GM19099 (cell line): Measurements from ENCODE around the gene TPSB2.
"Not testable (repeated sequence)": the region's sequence is repeated elsewhere in the genome, so short reads cannot be mapped to it uniquely, and the experiment has no call there.

Source experiments
- POLR2A ChIP-seq: IDR thresholded peaks from 3 replicates; pipeline ENCODE4 v1.6.1; 2011; ENCODE audit warnings: low read depth; ENCODE audit not compliant: insufficient read length; ENCODE audit errors: extremely low read depth

The TPSB2 gene

GRCh38 chr16:1230084-1230470 is at the start of gene TPSB2:
Gene TPSB2 (minus strand): TSS chr16:1230184. CDS start chr16:1229951, 233 bp downstream.
- TF ChIP-seq POLR2A = not testable (repeated sequence)

GRCh38 chr16:1279081-1279944 is 49.3 kb upstream of the TPSB2 start:
- no peak for TF ChIP-seq POLR2A

GRCh38 chr16:1278477-1278876 is 48.5 kb upstream of the TPSB2 start:
- TF ChIP-seq POLR2A = no peak

DNA sequence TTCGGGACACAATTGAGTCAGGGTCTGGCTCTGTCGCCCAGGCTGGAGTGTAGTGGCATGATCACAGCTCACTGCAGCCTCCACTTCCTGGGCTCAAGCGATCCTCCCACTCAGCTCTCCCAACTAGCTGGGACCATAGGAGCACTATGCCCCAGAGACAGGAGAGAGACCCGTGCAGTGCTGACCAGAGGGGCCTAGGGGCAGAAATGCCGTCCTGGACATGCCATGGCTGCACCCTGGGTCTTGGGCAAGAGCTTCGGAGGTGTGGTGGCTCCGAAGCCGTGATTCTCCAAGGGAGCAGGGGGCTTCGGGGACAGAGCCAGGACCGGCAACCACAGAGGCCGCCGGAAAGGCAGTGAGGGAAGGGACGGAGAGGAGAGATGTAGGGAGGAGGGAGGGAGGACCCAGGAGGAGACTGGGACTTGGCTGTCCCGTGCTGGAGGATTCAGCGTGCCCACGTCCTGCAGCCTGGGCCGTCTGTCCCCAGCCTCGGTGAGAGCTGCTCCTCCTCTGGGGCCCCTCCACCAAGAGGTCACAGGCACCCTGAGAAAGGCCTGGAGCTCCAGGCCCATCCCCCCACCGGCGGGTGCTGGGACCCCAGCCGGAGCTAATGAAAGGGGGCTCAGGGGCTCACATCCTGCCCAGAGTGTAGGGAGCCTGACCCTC is 47.8 kb upstream of the TPSB2 start:
- no peak for TF ChIP-seq POLR2A

GRCh38 chr16:1277151-1277598 is 47.2 kb upstream of the TPSB2 start:
- no peak for TF ChIP-seq POLR2A

GRCh38 chr16:1276580-1276878 is 46.5 kb upstream of the TPSB2 start:
- no peak for TF ChIP-seq POLR2A

- no peak for TF ChIP-seq POLR2A
Measured at GRCh38 chr16:1275791-1276579, 46.0 kb upstream of the TPSB2 start.

DNA sequence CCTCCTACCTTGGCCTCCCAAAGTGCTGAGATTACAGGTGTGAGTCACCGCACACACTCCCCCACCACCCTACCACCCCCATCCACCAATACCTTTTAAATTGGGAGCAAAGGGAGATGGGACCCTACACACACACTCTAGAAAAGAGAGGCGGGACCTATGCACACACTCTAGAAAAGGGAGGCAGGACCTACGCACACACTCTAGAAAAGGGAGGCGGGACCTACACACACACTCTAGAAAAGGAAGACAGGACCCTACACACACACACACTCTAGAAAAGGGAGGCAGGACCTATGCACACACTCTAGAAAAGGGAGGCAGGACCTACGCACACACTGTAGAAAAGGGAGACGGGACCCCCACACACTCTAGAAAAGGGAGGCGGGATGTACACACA is 44.8 kb upstream of the TPSB2 start:
- TF ChIP-seq POLR2A = no peak

GRCh38 chr16:1273816-1274215 is 43.8 kb upstream of the TPSB2 start:
- TF ChIP-seq POLR2A = no peak

DNA sequence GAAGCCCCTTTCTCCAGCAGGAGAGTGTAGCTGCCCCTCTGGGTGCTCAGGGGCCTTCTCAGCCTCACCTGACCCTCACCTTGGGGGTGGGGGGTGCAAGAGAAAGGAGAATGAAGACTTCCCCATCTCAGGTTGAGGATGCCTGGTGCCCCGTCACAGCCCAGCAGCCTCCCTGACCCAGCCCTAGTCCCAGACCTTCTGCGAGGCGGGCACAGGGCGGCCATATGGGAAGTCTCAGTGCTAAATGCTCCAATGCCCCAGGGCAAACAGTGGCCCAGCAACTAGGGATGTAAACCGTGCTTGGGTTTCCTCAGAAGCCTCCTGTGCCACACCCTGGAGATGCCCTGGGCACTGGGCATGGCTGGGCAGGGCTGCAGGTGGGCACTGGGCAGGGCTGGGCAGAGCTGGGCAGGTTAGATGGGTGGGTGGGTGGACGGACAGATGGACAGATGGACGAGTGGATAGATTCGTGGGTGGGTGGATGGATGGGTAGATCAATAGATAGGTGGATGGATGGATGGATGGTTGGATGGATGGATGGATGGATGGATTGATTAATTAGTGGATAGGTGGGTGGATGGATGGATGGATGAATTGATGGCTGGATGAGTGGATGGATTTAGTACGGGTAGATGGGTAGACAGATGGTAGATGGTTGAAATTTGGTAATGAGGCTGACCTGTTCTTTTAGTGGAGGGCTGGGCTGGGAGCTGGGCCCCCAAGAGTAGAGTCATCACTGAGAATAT is 42.6 kb upstream of the TPSB2 start:
- no peak for TF ChIP-seq POLR2A

- TF ChIP-seq POLR2A = no peak
Measured at GRCh38 chr16:1271380-1271723, 41.4 kb upstream of the TPSB2 start.

GRCh38 chr16:1265826-1266225 is 35.8 kb upstream of the TPSB2 start:
- TF ChIP-seq POLR2A = no peak

DNA sequence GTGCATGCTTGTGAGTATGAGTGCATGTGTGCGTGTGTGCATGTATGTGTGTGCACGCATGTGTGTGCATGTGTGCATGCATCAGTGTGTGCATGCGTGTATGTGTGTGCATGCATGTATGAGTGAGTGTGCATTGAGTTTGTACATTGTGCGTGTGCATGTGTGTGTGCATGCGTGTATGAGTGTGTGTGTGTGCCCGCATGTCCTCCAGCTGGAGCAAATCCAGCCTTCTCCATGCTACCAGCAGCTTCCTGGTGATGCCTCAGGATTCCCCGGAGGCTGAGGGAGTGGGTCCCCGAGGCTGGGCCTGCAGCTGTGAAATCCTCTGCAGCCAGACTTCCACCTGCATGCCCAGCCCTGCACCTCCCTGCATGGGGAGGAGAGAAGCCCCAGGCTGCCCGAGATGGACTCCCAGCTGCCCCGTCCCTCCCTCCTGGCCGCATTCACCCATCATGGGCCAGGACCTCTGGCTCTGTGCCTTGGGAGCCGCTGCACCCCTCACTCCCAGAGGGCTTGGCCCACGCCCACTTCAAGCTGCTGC is 35.2 kb upstream of the TPSB2 start:
- TF ChIP-seq POLR2A = no peak

GRCh38 chr16:1264345-1265089 is 34.5 kb upstream of the TPSB2 start:
- no peak for TF ChIP-seq POLR2A
